Spinal cord (tissue), 10 donors: ENCODE data around the gene STYK1. TPM values are rescaled to one million over a fixed set of nuclear protein-coding genes. Genes with fewer than 3 reads are reported as not detected.

Experiments used
- DNase-seq, 6 donors: peaks; one replicate each; pipeline versions ENCODE4 v3.0.0 to v3.0.0-alpha.2; 2013 to 2015; ENCODE audit warnings: low spot score in 6 of 6, low read depth in 4 of 6
- H3K27ac ChIP-seq: one replicate; pipeline ENCODE4 v1.5.1; 2013; ENCODE audit warnings: low read depth, low read length, control low read depth
- H3K27me3 ChIP-seq: one replicate; pipeline ENCODE4 v1.6.1; 2013; ENCODE audit warnings: low read length; ENCODE audit not compliant: control insufficient read depth, insufficient read depth
- H3K36me3 ChIP-seq: one replicate; pipeline ENCODE4 v1.6.1; 2013; ENCODE audit warnings: low read length; ENCODE audit not compliant: control insufficient read depth, insufficient read depth
- H3K4me1 ChIP-seq: one replicate; pipeline ENCODE4 v1.6.1; 2013; ENCODE audit warnings: low read length; ENCODE audit not compliant: control insufficient read depth, insufficient read depth
- H3K4me3 ChIP-seq: one replicate; pipeline ENCODE4 v1.5.1; 2013; ENCODE audit warnings: low read depth, low read length, control low read depth
- H3K9me3 ChIP-seq: one replicate; pipeline ENCODE4 v1.6.1; 2013; ENCODE audit warnings: low read length; ENCODE audit not compliant: control insufficient read depth, insufficient read depth
- WGBS: methylation state at CpG from one replicate; pipeline ENCODE4 v1.1.5; 2013; ENCODE audit warnings: missing lambda C conversion rate; ENCODE audit not compliant: insufficient coverage; 5-methylcytosine and 5-hydroxymethylcytosine counted together
- polyA plus RNA-seq, 2 donors: library from polyadenylated mRNA; unstranded; fragments of 120-200 nt; gene quantifications; one replicate each; pipeline ENCODE4 v1.2.1, GENCODE V29; 2013; ENCODE audit not compliant: insufficient read length in 2 of 2
- total RNA-seq, 2 donors: library from RNA; depleted of rRNA in 1 of 2; stranded (reverse); fragments of 120-200 nt in 1 of 2; fragments of >200 nt in 1 of 2; gene quantifications; one replicate each; pipeline versions ENCODE4 v1.2.3 to v1.2.4, GENCODE V29; 2013 to 2014
- donor health status: healthy.

STYK1 gene
- total and polyA plus RNA-seq, 4 donors, result 3.0 to 11.2 (median 6.3) TPM

DNA sequence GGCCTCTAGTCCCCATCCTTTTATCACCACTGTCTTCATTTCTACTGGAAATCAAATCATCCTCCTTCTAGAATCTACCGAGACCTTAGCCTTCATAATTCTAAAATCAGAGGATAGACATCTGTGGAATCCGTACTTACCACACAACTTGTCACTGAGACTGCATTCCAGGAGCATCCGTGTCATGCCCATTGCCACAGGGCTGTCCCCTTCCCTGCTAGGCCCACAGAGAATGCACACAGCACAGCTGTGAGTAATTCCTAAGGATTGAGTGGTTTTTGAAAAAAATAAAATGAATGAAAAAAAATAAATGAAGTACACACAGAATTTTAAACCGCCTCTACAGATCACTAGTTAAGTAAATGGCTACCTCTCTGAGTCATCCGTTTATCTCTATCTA lies 39.4 kb downstream of the STYK1 start:
- H3K4me3 ChIP-seq, result no peak overlapping the region
- DNase-seq, result no peak
- H3K9me3 ChIP-seq, result no peaks in the 10 kb centered on the region
- no peaks in the 10 kb centered on the region for H3K4me1 ChIP-seq
- no peaks in the 10 kb centered on the region for H3K36me3 ChIP-seq
- H3K27me3 ChIP-seq, result no peaks in the 10 kb centered on the region
- H3K27ac ChIP-seq, result no peak overlapping the region
- 88% methylated on average over 3 of the region's 5 CpGs for WGBS

DNA sequence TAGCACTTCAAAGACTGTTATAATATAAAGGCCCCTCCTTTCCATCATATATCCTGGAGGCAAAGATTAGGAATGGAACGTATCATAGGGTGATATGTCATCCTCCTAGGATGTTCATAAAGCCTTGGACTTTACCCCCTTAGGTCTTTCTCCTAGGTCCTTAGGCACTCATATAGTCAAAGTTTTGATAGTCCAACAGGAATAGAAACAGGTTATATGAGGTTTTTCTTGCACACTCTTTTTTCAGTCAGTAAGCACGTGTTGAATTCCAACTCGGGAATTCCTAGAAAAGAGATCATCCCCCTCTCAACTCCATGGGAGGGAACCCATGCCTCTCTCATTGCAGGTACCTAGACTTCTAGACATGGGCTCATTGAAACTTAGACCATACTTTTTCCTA lies 40.3 kb downstream of the STYK1 start:
- no peak overlapping the region for H3K4me3 ChIP-seq
- H3K36me3 ChIP-seq, result no peaks in the 10 kb centered on the region
- no peak for DNase-seq
- H3K27me3 ChIP-seq, result no peaks in the 10 kb centered on the region
- no peaks in the 10 kb centered on the region for H3K9me3 ChIP-seq
- H3K4me1 ChIP-seq, result no peaks in the 10 kb centered on the region
- 91% methylated on average over 2 of the region's 3 CpGs for WGBS
- H3K27ac ChIP-seq, result no peak overlapping the region

DNA sequence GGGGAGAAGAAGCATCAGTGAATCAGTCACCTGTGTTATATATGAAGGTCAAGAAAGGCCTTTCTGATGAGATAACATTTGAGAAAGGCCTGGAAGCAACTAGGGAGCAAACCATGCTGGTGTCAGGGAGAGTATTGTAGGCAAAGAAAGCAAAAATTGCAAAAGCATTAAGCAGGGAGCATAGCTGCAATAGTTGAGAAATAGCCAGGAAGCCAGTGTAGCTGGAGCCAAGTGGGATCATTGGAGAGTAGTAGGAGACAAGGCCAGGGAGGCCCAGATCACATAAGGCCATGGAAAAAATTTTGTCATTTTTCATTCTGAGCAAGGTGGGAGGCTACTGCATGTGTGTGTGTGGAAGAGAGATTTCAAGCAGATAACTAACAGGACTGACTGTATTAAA lies 41.6 kb downstream of the STYK1 start:
- H3K4me3 ChIP-seq, result no peak overlapping the region
- no peaks in the 10 kb centered on the region for H3K9me3 ChIP-seq
- H3K27me3 ChIP-seq, result no peaks in the 10 kb centered on the region
- H3K27ac ChIP-seq, result no peak overlapping the region
- DNase-seq, result no peak
- H3K36me3 ChIP-seq, result no peaks in the 10 kb centered on the region
- no peaks in the 10 kb centered on the region for H3K4me1 ChIP-seq

DNA sequence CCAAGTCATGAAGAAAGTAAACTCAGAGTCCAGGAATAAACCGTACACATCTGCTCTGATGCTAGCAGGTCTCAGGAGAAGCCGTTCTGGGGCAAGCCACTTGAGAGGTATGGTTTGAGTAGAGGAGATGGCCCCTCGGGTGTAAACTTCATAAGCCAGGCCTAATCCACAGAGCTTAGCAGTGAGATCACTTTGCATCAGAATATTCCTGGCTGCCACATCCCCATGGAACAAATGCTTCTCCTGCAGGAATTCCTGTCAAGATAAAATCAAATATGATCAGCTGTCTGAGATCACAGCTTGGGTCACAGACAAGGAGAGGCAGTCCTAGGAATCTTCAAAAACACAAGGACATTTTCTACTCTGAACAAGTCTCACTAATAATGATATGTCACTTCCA lies 49.2 kb downstream of the STYK1 start:
- H3K36me3 ChIP-seq, result no peaks in the 10 kb centered on the region
- H3K27ac ChIP-seq, result no peak overlapping the region
- no peaks in the 10 kb centered on the region for H3K9me3 ChIP-seq
- 92% methylated on average over 2 of the region's 3 CpGs for WGBS
- H3K27me3 ChIP-seq, result no peaks in the 10 kb centered on the region
- H3K4me1 ChIP-seq, result no peaks in the 10 kb centered on the region
- no peak for DNase-seq
- H3K4me3 ChIP-seq, result no peak overlapping the region

DNA sequence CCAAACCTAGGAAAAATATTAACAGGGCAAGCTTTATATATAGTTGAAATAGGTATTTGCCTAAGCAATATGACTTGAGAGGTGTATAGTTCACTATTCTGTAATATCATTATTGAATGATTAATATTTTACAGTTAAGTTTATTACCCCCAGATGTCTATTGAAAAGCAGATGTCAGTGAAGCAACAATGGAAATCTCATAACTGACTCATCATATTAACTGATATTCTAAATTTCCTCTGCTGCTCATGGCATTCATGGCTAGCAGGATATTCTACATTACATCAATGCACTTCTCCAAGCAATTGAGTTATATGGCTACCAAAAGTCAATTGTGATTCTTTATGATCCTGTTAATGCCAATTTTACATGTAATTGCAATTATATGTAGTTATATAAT lies 50.7 kb downstream of the STYK1 start:
- H3K4me1 ChIP-seq, result no peaks in the 10 kb centered on the region
- no peak for DNase-seq
- H3K27me3 ChIP-seq, result no peaks in the 10 kb centered on the region
- H3K9me3 ChIP-seq, result no peaks in the 10 kb centered on the region
- no peaks in the 10 kb centered on the region for H3K36me3 ChIP-seq
- H3K4me3 ChIP-seq, result no peak overlapping the region
- no peak overlapping the region for H3K27ac ChIP-seq

DNA sequence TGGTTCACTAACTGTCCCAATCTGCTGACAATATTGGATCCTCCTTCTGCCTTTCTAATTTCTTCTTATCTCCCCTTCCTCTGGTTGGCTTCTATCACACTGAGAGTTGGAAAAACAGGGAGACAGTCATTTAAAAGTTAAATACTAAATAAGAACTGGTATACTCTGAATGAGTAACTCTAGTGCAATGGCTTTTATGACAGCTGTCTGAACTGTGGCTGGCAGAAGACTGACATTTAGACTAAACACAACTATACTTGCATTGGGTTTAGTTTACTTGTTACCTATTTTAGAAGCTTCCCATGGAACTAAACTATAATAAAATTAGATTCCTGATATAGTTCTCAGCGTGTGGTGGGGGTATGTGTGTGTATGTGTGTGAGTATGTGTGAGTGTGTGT lies 52.6 kb downstream of the STYK1 start:
- H3K27me3 ChIP-seq, result no peaks in the 10 kb centered on the region
- no peaks in the 10 kb centered on the region for H3K9me3 ChIP-seq
- no peaks in the 10 kb centered on the region for H3K4me1 ChIP-seq
- no peak overlapping the region for H3K27ac ChIP-seq
- no CpG with 5 or more reads among the region's 1 CpG for WGBS
- no peaks in the 10 kb centered on the region for H3K36me3 ChIP-seq
- no peak overlapping the region for H3K4me3 ChIP-seq
- DNase-seq, result no peak

DNA sequence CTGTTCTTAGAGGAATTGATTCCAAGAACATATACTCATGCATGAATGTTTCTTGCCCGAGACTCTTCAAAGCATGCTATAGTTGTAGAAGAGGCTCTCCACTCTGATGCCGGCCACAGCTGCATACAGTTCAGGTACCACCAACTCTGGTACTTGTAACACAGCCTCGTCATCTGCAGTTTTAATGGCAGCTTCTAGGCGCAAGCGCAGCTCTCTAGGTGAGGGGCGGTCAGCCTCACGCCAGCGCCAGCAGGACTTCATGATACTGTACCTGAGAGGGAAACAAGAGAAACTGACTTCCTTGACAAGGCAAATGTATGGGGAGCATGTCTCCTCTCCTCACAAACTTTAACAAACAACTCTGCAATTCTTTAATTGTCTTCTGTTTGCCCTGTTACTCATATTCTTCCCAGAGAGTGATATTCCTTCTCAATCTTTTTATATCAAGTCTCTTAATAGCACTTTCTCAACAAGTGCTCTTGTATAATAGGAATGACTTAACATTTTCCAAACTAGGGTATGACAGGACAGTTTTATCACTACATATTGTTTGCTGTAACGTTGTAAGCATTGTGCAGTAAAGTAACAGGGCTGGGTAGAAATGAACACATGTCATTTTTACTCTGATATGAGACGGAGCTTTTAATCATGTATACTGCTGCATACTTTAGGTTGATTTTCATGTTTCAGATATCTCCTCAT lies 53.6 kb downstream of the STYK1 start:
- Histone ChIP-seq H3K9me3 (no peaks in the 10 kb centered on the region), H3K27ac (no peak overlapping the region), H3K4me3 (no peak overlapping the region), H3K36me3 (no peaks in the 10 kb centered on the region), H3K4me1 (no peaks in the 10 kb centered on the region), H3K27me3 (no peaks in the 10 kb centered on the region)
- 100% methylated on average over 1 of the region's 10 CpGs for WGBS
- no peak for DNase-seq

DNA sequence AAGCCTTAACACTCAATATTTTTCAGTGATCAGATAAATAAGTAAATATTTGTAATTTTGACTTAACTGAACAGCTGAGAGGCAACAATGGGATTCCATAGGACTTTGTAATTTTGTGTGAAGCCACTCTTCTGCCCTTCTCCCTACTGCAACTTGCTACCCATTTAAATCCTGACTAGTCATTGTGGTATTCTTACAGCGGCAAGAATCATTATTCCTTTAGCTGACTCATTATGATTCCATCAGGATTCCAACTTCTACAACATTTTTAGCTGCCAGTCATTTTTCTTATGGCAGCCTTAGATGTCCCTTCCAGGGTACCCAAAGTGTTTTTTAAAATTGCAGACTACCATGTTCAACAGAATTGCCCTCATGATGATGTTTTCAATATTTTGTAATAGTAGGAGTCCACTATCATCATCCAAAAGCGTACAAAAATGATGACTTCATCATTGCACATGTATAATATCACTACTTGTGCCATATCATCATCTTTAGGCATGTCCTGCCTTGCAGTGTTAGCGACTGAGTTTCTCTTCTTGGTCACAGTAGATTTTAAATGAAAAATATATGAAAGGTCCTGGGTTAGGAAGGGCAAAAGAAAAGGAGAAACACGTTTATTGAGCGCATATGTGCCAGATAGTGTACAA lies 55.4 kb downstream of the STYK1 start:
- 93% methylated on average over 1 of the region's 5 CpGs for WGBS
- no peak for DNase-seq
- no peak overlapping the region for H3K27ac ChIP-seq

DNA sequence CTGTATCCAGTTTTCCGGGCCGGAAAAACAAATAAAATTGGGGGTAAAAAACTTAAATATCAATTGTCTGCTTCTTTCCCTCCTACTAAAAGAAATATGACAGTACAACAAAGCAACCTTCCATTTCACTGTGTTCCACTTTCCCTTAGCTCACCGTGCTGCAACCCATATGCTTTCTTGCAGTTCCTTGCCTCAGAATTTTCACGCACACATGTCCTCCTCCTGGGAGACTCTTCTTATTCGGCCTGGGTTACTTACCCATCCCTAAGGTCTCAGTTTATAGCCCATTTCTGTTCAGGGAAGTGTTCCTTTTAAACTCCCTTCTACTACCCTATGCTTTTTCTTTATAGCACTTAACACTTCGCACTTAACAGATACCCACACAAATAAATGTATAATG lies 56.0 kb downstream of the STYK1 start:
- Histone ChIP-seq H3K27ac (no peak overlapping the region), H3K27me3 (no peaks in the 10 kb centered on the region), H3K9me3 (no peaks in the 10 kb centered on the region), H3K4me1 (no peaks in the 10 kb centered on the region), H3K4me3 (no peak overlapping the region), H3K36me3 (no peaks in the 10 kb centered on the region)
- DNase-seq, result no peak
- 69% methylated on average over 3 of the region's 6 CpGs for WGBS

More for the DNA sequence above, 55.4 kb downstream of the STYK1 start:
- Histone ChIP-seq H3K9me3 (no peaks in the 10 kb centered on the region), H3K4me1 (no peaks in the 10 kb centered on the region), H3K4me3 (no peak overlapping the region), H3K36me3 (no peaks in the 10 kb centered on the region), H3K27me3 (no peaks in the 10 kb centered on the region)

DNA sequence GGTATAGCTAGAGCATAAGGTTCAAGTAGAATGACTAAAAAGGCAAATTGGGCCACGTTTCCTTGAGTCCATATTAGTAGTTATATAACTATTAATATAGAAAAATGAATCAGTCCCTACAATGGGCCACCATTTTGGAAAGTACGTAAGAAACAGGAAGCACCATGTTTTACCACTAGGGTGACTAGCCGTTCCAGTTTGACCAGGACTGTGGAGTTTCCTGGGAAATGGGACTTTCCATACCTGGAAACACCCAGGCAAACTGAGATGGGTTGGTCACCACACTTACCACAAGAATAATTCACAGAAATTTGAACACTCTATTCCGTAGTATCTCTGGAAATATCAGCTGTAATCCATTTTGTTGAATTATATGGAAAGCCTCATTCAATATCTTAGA lies 58.3 kb downstream of the STYK1 start:
- H3K4me3 ChIP-seq, result no peak overlapping the region
- H3K27ac ChIP-seq, result no peak overlapping the region

More for the DNA sequence above, 58.3 kb downstream of the STYK1 start:
- no peaks in the 10 kb centered on the region for H3K27me3 ChIP-seq
- no peaks in the 10 kb centered on the region for H3K36me3 ChIP-seq
- no CpG with 5 or more reads among the region's 4 CpGs for WGBS
- DNase-seq, result no peak
- H3K9me3 ChIP-seq, result no peaks in the 10 kb centered on the region
- peaks cover 5% of the 10 kb centered on the region for H3K4me1 ChIP-seq
